Suppressor macrophage treated with lipopolysaccharide for 1 hour (primary cell): ENCODE measurements around the gene TMEM170A.
"Not testable (repeated sequence)": the region's sequence is repeated elsewhere in the genome, so short reads cannot be mapped to it uniquely, and the experiment has no call there.

Experiments used
- DNase-seq, 3 donors: peaks; one replicate each; pipeline ENCODE4 v3.0.0-alpha.2; 2020 to 2022

The TMEM170A gene

GRCh38 chr16:75464122-75464918 lies at the start of gene TMEM170A:
Gene TMEM170A, minus strand, starts transcription at chr16:75464689. Its CDS starts 89 bp downstream, at chr16:75464600.
- peak; percentile 99 to 100 (median 100) for DNase-seq

GRCh38 chr16:75506574-75506973 lies 42.1 kb upstream of the TMEM170A start:
- peak; percentile 92 to 98 (median 98) for DNase-seq

GRCh38 chr16:75506107-75506506 lies 41.6 kb upstream of the TMEM170A start:
- no peak for DNase-seq

- DNase-seq = no peak
These were observed 39.3 kb upstream of the TMEM170A start for GRCh38 chr16:75503801-75504200.

- no peak for DNase-seq
These were observed 38.6 kb upstream of the TMEM170A start for GRCh38 chr16:75502916-75503605.

- DNase-seq = not testable (repeated sequence)
These were observed 37.3 kb upstream of the TMEM170A start for GRCh38 chr16:75501820-75502219.

- no peak for DNase-seq
These were observed 36.9 kb upstream of the TMEM170A start for GRCh38 chr16:75501359-75501758.

- not testable (repeated sequence) for DNase-seq
These were observed 34.3 kb upstream of the TMEM170A start for GRCh38 chr16:75498605-75499322.

- DNase-seq = no peak
These were observed 33.1 kb upstream of the TMEM170A start for GRCh38 chr16:75497558-75497957.

GRCh38 chr16:75495076-75495674 lies 30.7 kb upstream of the TMEM170A start, which contains the start of gene CHST6:
Gene CHST6, minus strand, starts transcription at chr16:75495441. Its CDS starts 15,613 bp downstream, at chr16:75479828.
- DNase-seq = peak; percentile 29 to 71 (median 47)

GRCh38 chr16:75494661-75495075 lies 30.2 kb upstream of the TMEM170A start:
- DNase-seq = no peak

- DNase-seq = no peak
These were observed 29.7 kb upstream of the TMEM170A start for GRCh38 chr16:75494184-75494583.

- DNase-seq = no peak
These were observed 27.4 kb upstream of the TMEM170A start for GRCh38 chr16:75491876-75492275.

GRCh38 chr16:75488322-75488721 lies 23.8 kb upstream of the TMEM170A start:
- no peak for DNase-seq

- DNase-seq = no peak
These were observed 22.3 kb upstream of the TMEM170A start for GRCh38 chr16:75486676-75487313.

- DNase-seq = peak; percentile 38 to 79 (median 42)
These were observed 21.7 kb upstream of the TMEM170A start for GRCh38 chr16:75486014-75486675.

- no peak for DNase-seq
These were observed 20.9 kb upstream of the TMEM170A start for GRCh38 chr16:75485230-75486013.

GRCh38 chr16:75483222-75483621 lies 18.7 kb upstream of the TMEM170A start:
- no peak for DNase-seq

GRCh38 chr16:75482434-75483205 lies 18.1 kb upstream of the TMEM170A start:
- no peak for DNase-seq

GRCh38 chr16:75481475-75481874 lies 17.0 kb upstream of the TMEM170A start:
- no peak for DNase-seq
